HG02610 (cell line): Measurements from ENCODE around the gene CPED1.
"Not testable (repeated sequence)": the region's sequence is repeated elsewhere in the genome, so short reads cannot be mapped to it uniquely, and the experiment has no call there.

Experiments used
- ATAC-seq: cut with Tn5 transposase; IDR thresholded peaks from one replicate; pipeline ENCODE4 v1.9.1; 2021; ENCODE audit warnings: mild to moderate bottlenecking, moderate library complexity; ENCODE audit not compliant: unreplicated experiment

Gene CPED1

DNA sequence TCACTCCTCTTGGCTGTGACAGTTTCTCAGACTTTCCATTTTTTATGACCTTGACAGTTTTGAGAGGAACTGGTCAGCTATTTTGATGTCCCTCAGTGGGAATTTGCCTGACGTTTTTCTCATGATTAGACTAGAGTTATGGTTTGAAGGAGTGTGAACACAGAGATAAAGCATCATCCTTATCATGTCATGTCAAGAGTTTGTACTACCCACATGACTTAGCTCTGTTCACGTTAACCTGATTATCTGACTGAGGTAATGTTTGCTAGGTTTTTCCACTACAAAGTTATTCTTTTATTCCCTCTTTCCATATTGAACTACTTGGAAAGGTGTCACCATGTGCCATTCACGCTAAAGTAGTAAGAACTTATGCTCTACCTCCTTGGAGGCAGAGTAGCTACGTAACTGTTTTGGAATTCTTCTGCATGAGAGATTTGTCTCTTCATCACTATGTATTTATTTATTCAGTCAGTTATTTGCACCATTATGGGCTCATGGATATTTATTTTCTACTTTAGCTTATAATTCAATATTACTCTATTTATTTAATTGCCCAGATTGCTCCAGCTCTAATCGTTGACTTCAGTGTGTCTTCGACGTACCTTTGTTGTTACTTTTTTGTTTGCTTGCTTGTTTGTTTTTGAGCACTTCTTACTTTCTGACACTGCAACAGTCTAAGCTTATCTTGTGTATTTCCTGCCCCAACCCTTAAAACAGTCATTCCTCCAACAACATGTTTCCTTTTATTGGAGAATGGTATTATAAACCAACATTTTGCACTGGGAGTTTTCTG lies 50.4 kb downstream of the CPED1 start:
- no peak for ATAC-seq

DNA sequence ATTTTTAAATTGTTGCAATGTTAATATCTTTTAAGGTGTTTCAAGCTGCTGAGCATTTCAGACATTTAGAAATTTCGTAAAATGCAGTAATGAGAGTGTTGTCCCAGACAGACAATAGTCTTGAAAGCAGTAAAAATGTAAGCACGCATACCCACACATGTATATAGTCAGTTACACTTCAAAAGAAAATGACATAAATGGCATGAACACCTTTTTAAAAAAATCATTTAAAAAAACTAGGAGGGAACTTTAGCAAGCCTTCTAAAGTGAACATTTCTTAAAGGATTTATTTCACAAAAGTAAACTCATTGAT lies 51.0 kb downstream of the CPED1 start:
- no peak for ATAC-seq

DNA sequence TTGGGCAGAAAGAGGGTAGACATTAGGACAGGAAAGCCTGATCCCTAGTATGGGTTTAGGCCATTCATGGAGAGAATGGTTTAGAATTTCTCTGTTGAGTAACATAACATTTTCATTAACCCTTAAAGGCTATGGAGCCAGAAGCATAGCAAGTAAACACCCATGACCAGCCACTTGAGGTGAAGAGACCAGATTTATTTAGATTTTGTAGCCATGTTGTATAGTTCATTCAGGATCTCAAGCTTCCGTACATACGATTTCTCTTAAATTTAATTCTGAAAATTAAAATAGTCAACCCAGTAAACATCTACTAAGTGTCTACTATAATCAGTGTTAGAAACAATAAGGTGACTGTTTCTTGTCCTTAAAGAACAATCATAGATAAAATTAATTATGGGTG lies 51.5 kb downstream of the CPED1 start:
- no peak for ATAC-seq

DNA sequence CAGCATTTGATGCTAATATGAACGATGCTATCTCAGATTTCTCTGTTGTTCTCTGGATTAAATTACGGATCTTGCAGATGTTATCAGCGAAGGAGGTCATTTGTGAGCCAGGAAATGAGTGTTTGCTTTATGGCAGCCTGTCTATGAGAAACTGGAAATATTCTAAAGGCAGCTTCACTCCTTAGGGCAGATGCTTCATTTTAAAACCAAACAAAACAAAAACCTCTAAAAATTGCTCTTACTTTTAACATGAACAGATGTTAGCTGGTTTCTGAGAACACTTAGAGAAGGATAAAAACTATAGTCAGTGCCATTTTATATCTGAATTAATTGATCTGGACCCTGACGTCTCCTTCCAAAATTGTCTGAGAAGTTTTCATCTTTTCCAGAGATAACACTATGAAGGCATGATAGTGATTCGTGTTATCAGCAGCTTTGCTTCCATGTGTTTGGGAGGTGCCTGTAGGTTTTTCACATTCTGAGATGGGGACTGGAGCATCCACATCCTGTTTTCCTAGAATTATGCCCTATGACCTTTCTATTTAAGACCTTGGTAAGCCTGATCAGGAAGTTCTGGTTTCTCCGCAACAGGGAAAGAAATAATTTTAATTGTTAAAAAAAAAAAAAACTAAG lies 53.1 kb downstream of the CPED1 start:
- no peak for ATAC-seq

DNA sequence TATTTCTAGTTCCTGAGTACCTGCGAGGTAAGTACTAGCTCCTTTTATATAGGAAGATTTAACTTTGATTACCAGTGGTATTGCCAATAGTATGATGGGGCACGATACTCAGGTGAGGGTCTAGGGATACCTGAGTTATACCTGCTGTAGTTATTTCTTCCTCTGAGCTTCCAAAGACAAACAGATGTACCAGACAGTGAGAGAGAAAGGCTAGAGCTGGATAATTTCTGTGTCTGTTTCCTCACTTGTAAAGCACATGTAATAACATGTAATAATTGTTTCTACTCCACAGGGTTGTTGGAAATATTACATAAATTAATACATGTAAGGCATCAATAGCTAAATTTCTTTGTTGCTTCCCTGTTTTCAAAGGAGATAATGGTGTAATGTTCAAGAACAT lies 53.7 kb downstream of the CPED1 start:
- ATAC-seq, result no peak

DNA sequence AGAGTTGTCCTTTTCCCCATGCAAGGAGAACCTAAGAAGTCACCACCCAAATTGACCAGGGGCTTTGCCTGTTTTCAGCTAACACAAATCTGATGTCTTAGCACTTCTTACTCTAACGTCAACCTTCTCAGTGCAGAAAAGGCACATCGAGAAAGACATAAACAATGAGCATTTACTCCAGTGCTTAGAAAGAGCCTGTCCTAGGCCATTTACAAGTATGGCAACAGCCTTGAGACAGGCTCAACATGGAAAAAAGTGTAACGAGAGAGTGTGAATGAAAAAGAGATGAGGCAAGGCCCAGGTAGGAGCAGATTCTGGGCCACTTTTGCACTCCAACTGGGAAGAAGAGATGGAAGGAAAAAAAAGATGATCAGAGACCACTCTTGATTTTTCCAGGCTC lies 54.4 kb downstream of the CPED1 start:
- no peak for ATAC-seq

DNA sequence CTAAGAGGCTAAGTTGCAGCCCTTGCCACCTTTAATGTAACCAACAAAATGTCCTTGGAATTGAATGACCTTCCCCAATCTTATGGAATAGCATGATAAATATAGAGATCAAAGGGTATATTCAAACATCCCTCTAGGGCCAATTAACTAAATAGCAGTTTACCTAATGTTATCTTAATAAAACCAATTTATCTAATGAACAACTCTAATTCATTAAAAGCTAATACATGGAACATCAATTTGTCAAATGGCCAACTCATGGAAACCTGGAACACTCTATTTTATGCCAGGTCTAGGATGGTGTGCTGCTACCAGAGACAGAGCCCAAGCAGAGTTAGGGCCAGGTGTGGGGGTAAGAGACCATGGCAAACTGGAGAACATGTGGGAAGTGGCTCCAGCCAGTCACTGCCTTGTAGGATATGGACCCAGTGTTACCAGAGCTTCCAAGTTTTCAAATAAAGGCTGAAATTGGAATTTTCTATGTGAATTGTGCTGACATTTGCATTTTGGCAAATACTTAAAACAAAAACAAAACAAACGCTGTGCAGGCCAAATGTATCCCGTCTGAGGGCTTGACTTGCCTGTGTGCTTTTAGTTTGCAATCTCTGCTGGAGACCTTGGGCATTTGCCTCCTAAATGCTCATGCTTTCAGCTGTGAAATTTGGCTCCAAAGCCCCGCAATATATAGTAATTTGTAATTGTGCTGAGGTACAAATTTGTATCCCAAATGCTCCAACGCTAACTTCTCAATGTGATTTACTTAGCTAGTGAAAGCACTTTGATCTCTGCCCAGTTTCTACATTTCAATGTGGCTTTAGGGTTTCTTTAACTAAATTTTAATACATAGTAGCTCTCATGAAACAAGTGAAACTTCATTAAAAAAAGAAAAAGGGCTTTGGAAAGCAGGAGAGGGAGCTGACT lies 55.1 kb downstream of the CPED1 start:
- no peak for ATAC-seq

DNA sequence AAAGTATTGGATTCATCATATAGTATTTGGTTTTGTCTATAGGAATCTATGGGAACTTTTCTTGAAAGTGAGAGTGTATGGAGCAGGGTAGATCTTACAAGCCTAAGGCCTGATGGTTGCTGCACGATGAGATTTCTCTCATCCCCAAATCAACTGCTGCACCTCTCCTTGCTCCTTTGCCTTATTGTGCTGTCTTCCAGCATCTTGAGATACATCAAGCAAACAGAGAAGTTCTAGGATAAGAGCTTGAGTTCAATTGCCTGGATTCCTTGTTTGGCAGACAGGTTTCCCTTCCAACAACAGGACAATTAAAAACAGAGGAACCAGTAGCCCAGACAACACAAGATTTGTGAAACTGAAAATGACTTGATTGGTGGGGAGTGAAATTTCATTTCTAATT lies 56.6 kb downstream of the CPED1 start:
- ATAC-seq, result no peak

DNA sequence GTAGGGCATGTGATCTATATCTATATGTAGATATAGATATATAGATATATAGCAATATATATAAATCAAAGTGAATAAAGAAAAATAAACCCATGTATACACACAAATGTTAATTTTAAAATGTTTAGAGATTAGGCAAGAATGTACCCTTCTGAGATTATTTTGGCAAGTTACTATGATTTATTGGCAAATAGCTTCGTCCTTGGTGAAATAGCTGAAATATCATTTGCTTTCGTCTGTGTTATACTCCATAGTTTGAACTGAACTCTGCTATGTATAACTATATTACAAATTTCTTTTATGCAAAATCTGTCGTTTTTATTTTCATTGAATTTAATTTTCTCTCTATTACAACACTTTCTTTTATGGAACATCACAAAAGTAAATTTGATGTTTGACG lies 57.5 kb downstream of the CPED1 start:
- ATAC-seq, result no peak

DNA sequence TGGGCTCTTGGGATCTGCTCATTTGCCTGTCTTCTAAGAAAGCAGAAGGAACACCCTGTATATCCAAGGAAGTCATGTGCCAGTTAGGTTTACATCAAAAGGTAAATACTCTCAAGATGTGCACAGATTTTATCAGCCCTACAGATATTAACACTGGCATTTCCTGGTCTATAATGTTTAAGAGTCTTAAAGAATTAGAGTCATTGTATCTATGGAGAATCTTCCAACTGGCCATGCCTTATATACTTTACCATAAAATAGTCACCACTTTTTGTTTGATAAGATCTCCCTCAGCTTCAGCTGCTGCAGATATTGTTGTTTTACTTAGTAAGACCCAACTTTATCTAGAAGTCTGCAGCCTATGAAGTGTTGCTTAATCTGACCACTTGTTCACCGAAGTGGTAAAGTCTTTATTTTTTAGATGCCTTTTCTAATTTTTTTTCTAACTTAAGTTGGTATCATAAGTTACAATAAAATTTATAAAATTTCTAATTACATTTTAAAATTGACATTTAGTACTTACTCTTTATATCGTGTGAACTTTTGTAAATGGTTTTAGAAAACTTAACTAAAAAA lies 58.5 kb downstream of the CPED1 start:
- ATAC-seq, result no peak

DNA sequence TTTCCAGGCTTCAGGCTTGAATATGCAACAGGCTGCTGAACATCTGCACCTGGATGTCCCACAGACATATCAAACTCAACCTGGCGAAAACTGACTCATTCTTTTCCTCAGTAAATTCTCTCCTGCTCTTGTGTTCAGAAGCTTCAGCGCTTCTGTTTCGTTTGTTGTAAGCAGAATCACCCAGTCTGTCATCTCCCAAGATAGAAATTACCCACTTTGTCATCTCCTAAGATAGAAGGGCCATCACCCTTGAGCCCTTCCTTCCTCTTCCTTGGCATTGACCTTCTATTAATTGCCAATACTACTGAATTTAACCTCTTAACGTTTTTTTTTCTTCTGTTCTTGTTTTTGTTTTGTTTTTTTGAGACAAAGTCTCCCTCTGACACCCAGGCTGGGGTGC lies 59.7 kb downstream of the CPED1 start:
- ATAC-seq, result no peak

DNA sequence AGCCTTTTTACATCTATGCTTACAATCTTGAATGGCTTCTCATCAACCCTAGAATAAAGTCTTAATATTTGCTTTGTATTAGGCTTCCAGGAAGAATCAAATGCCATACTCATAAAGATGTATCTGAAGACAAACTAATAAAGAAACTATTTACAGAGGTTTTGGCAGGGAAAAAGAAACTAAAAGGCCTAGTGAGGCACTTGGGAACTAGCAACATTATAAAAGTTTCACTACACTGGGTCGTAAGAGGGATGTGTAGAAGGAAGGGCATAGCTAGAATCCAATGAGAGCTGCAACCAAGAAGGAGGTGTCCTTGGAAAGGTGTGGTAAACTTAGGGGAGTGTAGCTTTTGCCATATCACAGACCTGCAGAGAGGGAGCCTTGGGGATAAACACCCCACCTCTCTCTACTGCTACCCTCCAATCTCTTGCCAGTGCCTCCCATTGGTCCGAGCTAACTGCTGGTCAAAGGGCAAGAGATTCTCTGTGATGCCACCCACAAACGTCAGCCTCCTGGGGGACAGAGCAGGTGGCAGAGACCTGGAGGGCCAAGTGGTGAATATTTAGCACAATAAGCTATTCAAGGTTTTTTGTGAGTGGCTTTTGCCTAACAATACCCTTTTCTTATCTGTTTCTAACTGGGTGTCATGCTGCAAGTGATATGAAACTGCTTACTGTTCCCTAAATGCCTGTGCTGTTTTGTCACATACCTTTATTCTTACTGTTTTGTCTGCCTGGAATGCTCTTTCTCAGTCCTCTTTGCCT lies 60.7 kb downstream of the CPED1 start:
- ATAC-seq, result no peak

DNA sequence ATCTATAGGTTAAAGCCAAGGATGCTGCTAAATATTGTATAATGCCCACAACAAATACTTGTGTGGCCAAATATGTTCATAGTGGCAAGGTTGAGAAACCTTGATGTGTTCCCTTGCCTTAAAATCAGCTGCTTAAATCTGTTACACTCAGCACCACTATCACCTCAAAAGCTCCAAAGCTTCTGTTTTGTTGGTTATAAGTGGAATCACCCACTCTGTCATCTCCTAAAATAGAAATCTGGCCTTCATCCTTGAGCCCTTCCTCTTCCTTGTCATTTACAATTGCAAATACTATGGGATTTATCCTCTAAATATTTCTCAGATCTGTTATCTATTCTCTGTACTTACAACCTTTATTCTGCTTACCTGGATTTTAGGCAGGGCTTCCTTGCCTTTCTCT lies 61.4 kb downstream of the CPED1 start:
- no peak for ATAC-seq

DNA sequence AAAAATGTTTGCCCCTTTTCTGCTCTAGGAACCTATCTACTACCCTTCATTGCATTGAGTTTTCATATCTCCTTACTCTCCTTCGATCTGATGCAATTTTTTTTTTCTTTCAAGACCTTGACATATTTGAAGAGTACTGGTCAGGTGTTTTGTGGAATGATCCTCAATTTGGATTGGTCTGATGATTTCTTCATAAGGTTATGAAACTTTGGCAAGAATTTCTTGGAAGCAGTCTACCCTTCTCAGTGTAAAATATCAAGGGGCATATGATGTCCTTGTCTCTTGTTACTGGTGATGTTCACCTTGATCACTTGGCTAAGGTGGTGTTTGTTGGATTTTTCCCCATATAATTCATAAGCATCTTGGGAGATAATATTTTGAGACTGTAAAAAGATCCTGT lies 64.7 kb downstream of the CPED1 start:
- ATAC-seq, result no peak

DNA sequence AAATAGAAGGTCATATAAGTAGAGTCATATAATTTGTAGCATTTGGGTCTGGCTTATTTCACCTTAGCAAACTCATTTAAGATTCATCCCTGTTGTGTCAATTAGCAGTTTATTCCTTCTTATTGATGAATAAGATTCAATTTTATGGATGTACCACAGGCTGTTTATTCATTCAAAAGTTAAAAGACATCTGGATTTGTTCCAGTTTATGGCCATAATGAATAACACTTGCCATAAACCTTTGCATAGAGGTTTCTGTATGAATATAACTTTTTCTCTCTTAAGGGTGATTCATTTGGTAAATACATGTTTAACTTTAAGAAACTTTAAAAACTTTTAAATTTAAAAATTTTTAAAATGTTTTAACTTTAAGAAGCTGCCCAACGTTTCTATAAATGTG lies 66.4 kb downstream of the CPED1 start:
- ATAC-seq, result no peak

DNA sequence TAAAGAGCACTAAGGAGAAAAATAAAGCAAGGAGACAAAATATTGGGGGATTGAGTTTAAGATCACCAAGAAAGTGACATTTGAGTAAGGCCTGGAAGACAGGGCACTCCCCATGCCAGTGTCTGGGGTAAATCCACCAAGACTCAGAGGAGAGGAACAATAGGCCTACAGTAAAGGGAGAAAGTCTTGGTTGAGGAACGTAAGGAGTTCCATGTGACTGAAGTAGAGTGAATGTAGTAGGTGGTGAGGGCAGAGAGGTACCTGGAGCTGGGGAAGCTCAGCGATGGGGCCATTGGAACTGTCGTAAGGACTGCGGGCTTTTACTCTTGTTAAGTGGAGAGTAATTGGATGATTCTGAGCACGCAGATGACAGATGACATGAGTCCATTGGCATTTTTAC lies 69.4 kb downstream of the CPED1 start:
- no peak for ATAC-seq

DNA sequence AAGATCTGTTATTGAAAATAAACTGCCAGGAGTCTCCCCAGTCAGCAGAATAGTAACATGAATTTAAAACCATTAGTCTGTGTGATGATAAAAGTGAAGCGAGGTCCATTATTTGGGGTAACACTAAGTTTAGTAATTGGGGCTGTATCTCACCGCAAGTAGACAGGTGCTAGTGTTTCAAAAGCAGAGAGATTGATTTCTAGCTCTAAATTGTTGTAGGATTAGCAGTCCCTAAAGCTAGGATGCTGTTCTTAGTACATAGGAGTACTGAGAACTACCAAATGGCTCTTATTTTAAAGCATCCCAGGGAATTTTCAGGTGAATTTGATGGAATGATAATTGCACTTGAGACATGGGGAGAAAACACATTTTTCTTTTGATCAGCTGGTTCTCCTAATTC lies 70.5 kb downstream of the CPED1 start:
- ATAC-seq, result no peak

DNA sequence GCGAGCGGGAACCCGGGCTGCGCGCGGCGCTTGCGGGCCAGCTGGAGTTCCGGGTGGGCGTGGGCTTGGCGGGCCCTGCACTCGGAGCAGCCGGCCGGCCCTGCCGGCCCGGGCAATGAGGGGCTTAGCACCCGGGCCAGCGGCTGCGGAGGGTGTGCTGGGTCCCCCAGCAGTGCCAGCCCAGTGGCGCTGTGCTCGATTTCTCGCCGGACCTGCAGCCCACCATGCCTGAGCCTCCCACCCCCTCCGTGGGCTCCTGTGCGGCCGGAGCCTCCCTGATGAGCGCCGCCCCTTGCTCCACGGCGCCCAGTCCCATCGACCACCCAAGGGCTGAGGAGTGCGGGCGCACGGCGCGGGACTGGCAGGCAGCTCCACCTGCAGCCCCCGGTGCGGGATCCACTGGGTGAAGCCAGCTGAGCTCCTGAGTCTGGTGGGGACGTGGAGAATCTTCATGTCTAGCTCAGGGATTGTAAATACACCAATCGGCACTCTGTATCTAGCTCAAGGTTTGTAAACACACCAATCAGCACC lies 71.5 kb downstream of the CPED1 start:
- ATAC-seq, result not testable (repeated sequence)

DNA sequence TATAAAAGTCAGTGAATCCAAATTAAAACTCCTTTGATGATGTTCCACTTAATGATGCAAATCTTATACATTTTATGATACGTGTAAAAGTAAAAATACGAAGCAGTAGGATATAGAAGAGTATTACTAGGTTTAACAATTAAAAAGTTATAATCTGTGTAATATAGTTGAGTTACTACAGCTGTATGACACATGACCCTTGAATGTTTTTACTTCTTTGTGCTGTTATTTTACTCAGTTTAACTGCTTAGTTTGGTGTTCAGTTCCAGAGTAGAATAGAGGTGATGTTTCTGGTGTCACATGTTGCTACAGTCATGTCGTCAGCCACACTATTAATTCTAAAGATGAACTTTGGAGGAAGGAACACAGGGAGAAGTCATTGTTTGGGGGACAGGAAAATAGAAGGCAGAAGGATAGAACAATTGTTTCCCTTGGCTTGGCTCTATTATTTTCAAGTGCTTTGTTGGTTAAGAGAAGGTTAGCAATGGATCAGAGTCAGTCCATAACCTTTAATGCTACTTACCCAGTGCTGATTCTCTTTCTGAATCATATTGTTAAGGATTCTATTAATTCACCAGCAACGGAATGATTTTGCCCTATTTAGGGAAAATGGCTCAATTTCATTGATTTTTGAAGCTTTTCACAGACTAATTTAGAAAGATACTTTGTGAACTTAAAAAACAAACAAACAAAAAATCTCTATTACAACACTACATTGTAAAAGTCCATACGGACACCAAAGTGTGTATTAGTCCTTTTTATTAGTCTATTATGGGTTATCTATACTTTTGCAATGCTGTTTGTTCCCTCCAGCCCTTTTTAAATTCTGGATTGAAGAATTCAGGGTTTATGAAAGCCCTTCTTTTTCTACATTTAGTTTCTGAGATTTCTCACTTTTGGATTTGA lies 73.4 kb downstream of the CPED1 start:
- ATAC-seq, result no peak
